ENCODE results near the gene RCVRN. TPM values are rescaled to one million over a fixed set of nuclear protein-coding genes. Genes with fewer than 3 reads are reported as not detected.

RCVRN gene
- total RNA-seq, 1 donor from 2014 or later = not detected

GRCh38 chr17:9883451-9883850 is 21.6 kb downstream of the RCVRN start:
- no peak for TF ChIP-seq CTCF (IDR thresholded peaks at IDR 0.05)
- no peak for DNase-seq (ENCODE audit: low spot score)
- H3K27ac Mint-ChIP-seq (ENCODE audit: unreplicated experiment) = no peak overlapping the region
- no peak overlapping the region for H3K4me3 Mint-ChIP-seq (ENCODE audit: unreplicated experiment)
- H3K4me1 Mint-ChIP-seq (ENCODE audit: low read depth) = peaks cover 22% of the 10 kb centered on the region
- H3K36me3 Mint-ChIP-seq (ENCODE audit: low read depth) = peaks cover 15% of the 10 kb centered on the region
- no peaks in the 10 kb centered on the region for H3K27me3 Mint-ChIP-seq (ENCODE audit: low read depth)
- peaks cover 28% of the 10 kb centered on the region for H3K9me3 Mint-ChIP-seq (ENCODE audit: low read depth)

GRCh38 chr17:9880582-9880999 is 24.5 kb downstream of the RCVRN start:
- H3K4me3 Mint-ChIP-seq (ENCODE audit: unreplicated experiment) = no peak overlapping the region
- TF ChIP-seq CTCF (IDR thresholded peaks at IDR 0.05) = no peak
- peak overlapping the region; percentile 42 for H3K27ac Mint-ChIP-seq (ENCODE audit: unreplicated experiment)
- no peaks in the 10 kb centered on the region for H3K27me3 Mint-ChIP-seq (ENCODE audit: low read depth)
- peaks cover 28% of the 10 kb centered on the region for H3K9me3 Mint-ChIP-seq (ENCODE audit: low read depth)
- H3K4me1 Mint-ChIP-seq (ENCODE audit: low read depth) = peaks cover 32% of the 10 kb centered on the region
- DNase-seq (ENCODE audit: low spot score) = no peak
- H3K36me3 Mint-ChIP-seq (ENCODE audit: low read depth) = peaks cover 15% of the 10 kb centered on the region

GRCh38 chr17:9878786-9879525 is 26.1 kb downstream of the RCVRN start:
- H3K4me1 Mint-ChIP-seq (ENCODE audit: low read depth) = peaks cover 44% of the 10 kb centered on the region
- no peak overlapping the region for H3K4me3 Mint-ChIP-seq (ENCODE audit: unreplicated experiment)
- TF ChIP-seq CTCF (IDR thresholded peaks at IDR 0.05) = no peak
- H3K9me3 Mint-ChIP-seq (ENCODE audit: low read depth) = peaks cover 23% of the 10 kb centered on the region
- no peak for DNase-seq (ENCODE audit: low spot score)
- H3K27me3 Mint-ChIP-seq (ENCODE audit: low read depth) = no peaks in the 10 kb centered on the region
- H3K36me3 Mint-ChIP-seq (ENCODE audit: low read depth) = peaks cover 13% of the 10 kb centered on the region
- no peak overlapping the region for H3K27ac Mint-ChIP-seq (ENCODE audit: unreplicated experiment)

GRCh38 chr17:9878356-9878755 is 26.7 kb downstream of the RCVRN start:
- no peaks in the 10 kb centered on the region for H3K27me3 Mint-ChIP-seq (ENCODE audit: low read depth)
- H3K36me3 Mint-ChIP-seq (ENCODE audit: low read depth) = peaks cover 9% of the 10 kb centered on the region
- DNase-seq (ENCODE audit: low spot score) = no peak
- H3K9me3 Mint-ChIP-seq (ENCODE audit: low read depth) = peaks cover 18% of the 10 kb centered on the region
- no peak overlapping the region for H3K4me3 Mint-ChIP-seq (ENCODE audit: unreplicated experiment)
- H3K4me1 Mint-ChIP-seq (ENCODE audit: low read depth) = peaks cover 44% of the 10 kb centered on the region
- no peak for TF ChIP-seq CTCF (IDR thresholded peaks at IDR 0.05)
- H3K27ac Mint-ChIP-seq (ENCODE audit: unreplicated experiment) = no peak overlapping the region

GRCh38 chr17:9875441-9875840 is 29.6 kb downstream of the RCVRN start:
- peak overlapping the region; percentile 87 for H3K27ac Mint-ChIP-seq (ENCODE audit: unreplicated experiment)
- no peak for DNase-seq (ENCODE audit: low spot score)

More at GRCh38 chr17:9875441-9875840, 29.6 kb downstream of the RCVRN start:
- no peak for TF ChIP-seq CTCF (IDR thresholded peaks at IDR 0.05)
- Mint-ChIP-seq H3K36me3 (ENCODE audit: low read depth) (no peaks in the 10 kb centered on the region), H3K9me3 (ENCODE audit: low read depth) (no peaks in the 10 kb centered on the region), H3K4me1 (ENCODE audit: low read depth) (peaks cover 38% of the 10 kb centered on the region), H3K4me3 (ENCODE audit: unreplicated experiment) (no peak overlapping the region), H3K27me3 (ENCODE audit: low read depth) (no peaks in the 10 kb centered on the region)

All from chondrocyte (in vitro differentiated cells).